ENCODE results near the gene APOH. TPM values are rescaled to one million over a fixed set of nuclear protein-coding genes. Genes with fewer than 3 reads are reported as not detected.

Gene APOH
- total RNA-seq, 1 donor from 2014 or later = not detected

- Mint-ChIP-seq H3K27me3 (ENCODE audit: insufficient read depth, low read depth) (no peaks in the 10 kb centered on the region), H3K4me3 (no peak overlapping the region)
- H4K20me1 ChIP-seq (ENCODE audit: low read depth) = no peaks in the 10 kb centered on the region
Measured at GRCh38 chr17:66214884-66215528, 14.2 kb downstream of the APOH start.

GRCh38 chr17:66211047-66211810, 18.0 kb downstream of the APOH start:
- H3K4me2 ChIP-seq = no peak overlapping the region
- no peaks in the 10 kb centered on the region for H3K27me3 ChIP-seq
- no peaks in the 10 kb centered on the region for H3K9me3 ChIP-seq (ENCODE audit: low read depth)
- H3K4me1 ChIP-seq = peaks cover 3% of the 10 kb centered on the region
- Mint-ChIP-seq H3K36me3 (no peaks in the 10 kb centered on the region), H3K4me3 (no peak overlapping the region), H3K4me1 (peaks cover 8% of the 10 kb centered on the region), H3K27me3 (ENCODE audit: insufficient read depth, low read depth) (no peaks in the 10 kb centered on the region), H3K27ac (no peak overlapping the region), H3K9me3 (peaks cover 6% of the 10 kb centered on the region)
- TF ChIP-seq CTCF (IDR thresholded peaks at IDR 0.05) = no peak
- TF ChIP-seq EZH2 (IDR thresholded peaks at IDR 0.05) = no peak
- no peak for TF ChIP-seq EZH2phosphoT487 (IDR thresholded peaks at IDR 0.05)
- no peaks in the 10 kb centered on the region for H4K20me1 ChIP-seq (ENCODE audit: low read depth)
- no peak overlapping the region for H2AFZ ChIP-seq (replicated peaks)
- no peak for DNase-seq (ENCODE audit: low spot score)
- no peaks in the 10 kb centered on the region for H3F3A ChIP-seq (ENCODE audit: low read depth)
- H3K4me3 ChIP-seq = no peak overlapping the region
- H3K79me2 ChIP-seq (ENCODE audit: low read depth) = no peaks in the 10 kb centered on the region
- H3K9ac ChIP-seq = no peak overlapping the region
- H3K27ac ChIP-seq = no peak overlapping the region
- no peaks in the 10 kb centered on the region for H3K36me3 ChIP-seq

More at GRCh38 chr17:66214884-66215528, 14.2 kb downstream of the APOH start:
- Histone ChIP-seq H3K4me2 (no peak overlapping the region), H3K36me3 (no peaks in the 10 kb centered on the region), H2AFZ (replicated peaks) (no peak overlapping the region), H3F3A (ENCODE audit: low read depth) (no peaks in the 10 kb centered on the region), H3K79me2 (ENCODE audit: low read depth) (no peaks in the 10 kb centered on the region), H3K9ac (no peak overlapping the region), H3K4me3 (no peak overlapping the region), H3K27me3 (no peaks in the 10 kb centered on the region), H3K27ac (no peak overlapping the region), H3K4me1 (no peaks in the 10 kb centered on the region), H3K9me3 (ENCODE audit: low read depth) (no peaks in the 10 kb centered on the region)
- DNase-seq (ENCODE audit: low spot score) = no peak
- Mint-ChIP-seq H3K36me3 (no peaks in the 10 kb centered on the region), H3K27ac (no peak overlapping the region), H3K9me3 (no peaks in the 10 kb centered on the region), H3K4me1 (peaks cover 8% of the 10 kb centered on the region)
- TF ChIP-seq CTCF (IDR thresholded peaks at IDR 0.05) (no peak), EZH2 (IDR thresholded peaks at IDR 0.05) (no peak), EZH2phosphoT487 (IDR thresholded peaks at IDR 0.05) (no peak)

- Histone ChIP-seq H3K4me3 (no peak overlapping the region), H3F3A (ENCODE audit: low read depth) (no peaks in the 10 kb centered on the region), H3K36me3 (no peaks in the 10 kb centered on the region), H3K9ac (no peak overlapping the region), H4K20me1 (ENCODE audit: low read depth) (no peaks in the 10 kb centered on the region), H3K4me2 (no peak overlapping the region), H3K9me3 (ENCODE audit: low read depth) (no peaks in the 10 kb centered on the region), H2AFZ (replicated peaks) (no peak overlapping the region), H3K4me1 (peaks cover 3% of the 10 kb centered on the region), H3K27ac (no peak overlapping the region), H3K79me2 (ENCODE audit: low read depth) (no peaks in the 10 kb centered on the region), H3K27me3 (no peaks in the 10 kb centered on the region)
- Mint-ChIP-seq H3K9me3 (peaks cover 6% of the 10 kb centered on the region), H3K36me3 (no peaks in the 10 kb centered on the region), H3K4me1 (peaks cover 5% of the 10 kb centered on the region), H3K27ac (no peak overlapping the region), H3K27me3 (ENCODE audit: insufficient read depth, low read depth) (no peaks in the 10 kb centered on the region), H3K4me3 (no peak overlapping the region)
- TF ChIP-seq EZH2phosphoT487 (IDR thresholded peaks at IDR 0.05) (no peak), CTCF (IDR thresholded peaks at IDR 0.05) (no peak)
- DNase-seq (ENCODE audit: low spot score) = no peak
Measured at GRCh38 chr17:66210208-66210574, 19.0 kb downstream of the APOH start.
